Activated T-cell treated with anti-CD3 and anti-CD28 coated beads, Interleukin-2, amount 50 U/mL, for 4 hours (primary cell): ENCODE measurements around the gene EPB41L4A. TPM values are rescaled to one million over a fixed set of nuclear protein-coding genes. Genes with fewer than 3 reads are reported as not detected.
"Not testable (repeated sequence)": the region's sequence is repeated elsewhere in the genome, so short reads cannot be mapped to it uniquely, and the experiment has no call there.

Source experiments
- ATAC-seq, 2 donors: fragments of 200-7000 bp; cut with Tn5 transposase; one replicate each; pipeline ENCODE4 v1.10.0; 2021
- DNase-seq: peaks from one replicate; pipeline ENCODE4 v3.0.0-alpha.2; 2020
- H3K27me3 Mint-ChIP-seq: one replicate; pipeline ENCODE4 v1.8.0; 2021; ENCODE audit warnings: low read depth, mixed read lengths
- H3K36me3 Mint-ChIP-seq: one replicate; pipeline ENCODE4 v1.8.0; 2022; ENCODE audit warnings: mixed read lengths; ENCODE audit not compliant: insufficient read depth
- H3K4me1 Mint-ChIP-seq: one replicate; pipeline ENCODE4 v1.8.0; 2021; ENCODE audit warnings: low read depth, mixed read lengths
- H3K4me3 Mint-ChIP-seq: one replicate; pipeline ENCODE4 v1.8.0; 2021; ENCODE audit warnings: mild to moderate bottlenecking, moderate library complexity, mixed read lengths
- H3K9me3 Mint-ChIP-seq: one replicate; pipeline ENCODE4 v1.8.0; 2021; ENCODE audit warnings: mixed read lengths
- total RNA-seq, 3 donors: library from RNA; stranded (reverse); gene quantifications; one replicate each; pipeline ENCODE4 v1.2.1, GENCODE V29; 2021

The EPB41L4A gene
- total RNA-seq, 3 donors from 2014 or later: 0.10 to 0.35 (median 0.16) TPM

- H3K36me3 Mint-ChIP-seq: no peaks in the 10 kb centered on the region
- no peaks in the 10 kb centered on the region for H3K4me1 Mint-ChIP-seq
- ATAC-seq: no peak
- H3K4me3 Mint-ChIP-seq: no peak overlapping the region
- H3K27me3 Mint-ChIP-seq: peaks cover 6% of the 10 kb centered on the region
- no peak for DNase-seq
- no peaks in the 10 kb centered on the region for H3K9me3 Mint-ChIP-seq
These were observed 191.0 kb downstream of the EPB41L4A start for GRCh38 chr5:112227911-112228631.

GRCh38 chr5:112226215-112226614, 192.9 kb downstream of the EPB41L4A start:
- H3K4me1 Mint-ChIP-seq: no peaks in the 10 kb centered on the region
- ATAC-seq: no peak
- no peaks in the 10 kb centered on the region for H3K9me3 Mint-ChIP-seq
- no peaks in the 10 kb centered on the region for H3K36me3 Mint-ChIP-seq
- no peak overlapping the region for H3K4me3 Mint-ChIP-seq
- no peak for DNase-seq
- H3K27me3 Mint-ChIP-seq: peaks cover 6% of the 10 kb centered on the region

- H3K4me3 Mint-ChIP-seq, H3K9me3 Mint-ChIP-seq, H3K36me3 Mint-ChIP-seq, ATAC-seq, DNase-seq, H3K27me3 Mint-ChIP-seq, H3K4me1 Mint-ChIP-seq: not testable (repeated sequence)
These were observed 196.1 kb downstream of the EPB41L4A start for GRCh38 chr5:112222997-112223396.

GRCh38 chr5:112221128-112221527, 197.9 kb downstream of the EPB41L4A start:
- H3K4me1 Mint-ChIP-seq: no peaks in the 10 kb centered on the region
- no peak for ATAC-seq
- H3K9me3 Mint-ChIP-seq: no peaks in the 10 kb centered on the region
- H3K4me3 Mint-ChIP-seq: no peak overlapping the region
- peaks cover 8% of the 10 kb centered on the region for H3K27me3 Mint-ChIP-seq
- no peaks in the 10 kb centered on the region for H3K36me3 Mint-ChIP-seq
- no peak for DNase-seq

- no peaks in the 10 kb centered on the region for H3K36me3 Mint-ChIP-seq
- DNase-seq (no peak), ATAC-seq (no peak)
- no peaks in the 10 kb centered on the region for H3K4me1 Mint-ChIP-seq
- no peak overlapping the region for H3K4me3 Mint-ChIP-seq
- peaks cover 8% of the 10 kb centered on the region for H3K27me3 Mint-ChIP-seq
- no peaks in the 10 kb centered on the region for H3K9me3 Mint-ChIP-seq
These were observed 200.1 kb downstream of the EPB41L4A start for GRCh38 chr5:112219000-112219399.

- H3K36me3 Mint-ChIP-seq: no peaks in the 10 kb centered on the region
- H3K9me3 Mint-ChIP-seq: no peaks in the 10 kb centered on the region
- no peak overlapping the region for H3K4me3 Mint-ChIP-seq
- peaks cover 3% of the 10 kb centered on the region for H3K27me3 Mint-ChIP-seq
- no peak for DNase-seq
- no peak for ATAC-seq
- no peaks in the 10 kb centered on the region for H3K4me1 Mint-ChIP-seq
These were observed 201.1 kb downstream of the EPB41L4A start for GRCh38 chr5:112217843-112218579.

- ATAC-seq (no peak), DNase-seq (no peak)
- H3K4me1 Mint-ChIP-seq: no peaks in the 10 kb centered on the region
- no peaks in the 10 kb centered on the region for H3K9me3 Mint-ChIP-seq
- no peaks in the 10 kb centered on the region for H3K36me3 Mint-ChIP-seq
- H3K4me3 Mint-ChIP-seq: no peak overlapping the region
- H3K27me3 Mint-ChIP-seq: peaks cover 3% of the 10 kb centered on the region
These were observed 202.9 kb downstream of the EPB41L4A start for GRCh38 chr5:112216140-112216539.

- no peaks in the 10 kb centered on the region for H3K9me3 Mint-ChIP-seq
- no peaks in the 10 kb centered on the region for H3K4me1 Mint-ChIP-seq
- peaks cover 11% of the 10 kb centered on the region for H3K27me3 Mint-ChIP-seq
- H3K4me3 Mint-ChIP-seq: no peak overlapping the region
- no peaks in the 10 kb centered on the region for H3K36me3 Mint-ChIP-seq
- ATAC-seq: no peak
- DNase-seq: no peak
These were observed 208.6 kb downstream of the EPB41L4A start for GRCh38 chr5:112210430-112211005.

- ATAC-seq: peak in 1 of 2 donors; percentile 40
- H3K4me1 Mint-ChIP-seq: no peaks in the 10 kb centered on the region
These were observed 210.1 kb downstream of the EPB41L4A start for GRCh38 chr5:112208699-112209615.

GRCh38 chr5:112208195-112208594, 210.9 kb downstream of the EPB41L4A start:
- not testable (repeated sequence) for H3K9me3 Mint-ChIP-seq, H3K4me1 Mint-ChIP-seq, H3K4me3 Mint-ChIP-seq, H3K36me3 Mint-ChIP-seq, DNase-seq, ATAC-seq
- H3K27me3 Mint-ChIP-seq: peaks cover 23% of the 10 kb centered on the region

More at GRCh38 chr5:112208699-112209615, 210.1 kb downstream of the EPB41L4A start:
- no peaks in the 10 kb centered on the region for H3K36me3 Mint-ChIP-seq
- H3K27me3 Mint-ChIP-seq: peaks cover 19% of the 10 kb centered on the region
- H3K9me3 Mint-ChIP-seq: no peaks in the 10 kb centered on the region
- no peak overlapping the region for H3K4me3 Mint-ChIP-seq
- DNase-seq: no peak

- Mint-ChIP-seq H3K27me3 (peaks cover 33% of the 10 kb centered on the region), H3K4me1 (no peaks in the 10 kb centered on the region), H3K9me3 (no peaks in the 10 kb centered on the region), H3K36me3 (no peaks in the 10 kb centered on the region), H3K4me3 (no peak overlapping the region)
- no peak for ATAC-seq
- no peak for DNase-seq
These were observed 213.2 kb downstream of the EPB41L4A start for GRCh38 chr5:112205846-112206245.

- DNase-seq (no peak), ATAC-seq (no peak)
- Mint-ChIP-seq H3K36me3 (no peaks in the 10 kb centered on the region), H3K4me3 (no peak overlapping the region), H3K4me1 (no peaks in the 10 kb centered on the region), H3K27me3 (peaks cover 49% of the 10 kb centered on the region), H3K9me3 (no peaks in the 10 kb centered on the region)
These were observed 215.8 kb downstream of the EPB41L4A start for GRCh38 chr5:112203229-112203628.

GRCh38 chr5:112202694-112203093, 216.4 kb downstream of the EPB41L4A start:
- no peaks in the 10 kb centered on the region for H3K9me3 Mint-ChIP-seq
- H3K4me1 Mint-ChIP-seq: no peaks in the 10 kb centered on the region
- peaks cover 48% of the 10 kb centered on the region for H3K27me3 Mint-ChIP-seq
- H3K4me3 Mint-ChIP-seq: no peak overlapping the region
- ATAC-seq (no peak), DNase-seq (no peak)
- no peaks in the 10 kb centered on the region for H3K36me3 Mint-ChIP-seq

- no peak for ATAC-seq
- peaks cover 42% of the 10 kb centered on the region for H3K27me3 Mint-ChIP-seq
These were observed 217.9 kb downstream of the EPB41L4A start for GRCh38 chr5:112201141-112201540.

More at GRCh38 chr5:112201141-112201540, 217.9 kb downstream of the EPB41L4A start:
- DNase-seq: no peak
- no peaks in the 10 kb centered on the region for H3K4me1 Mint-ChIP-seq
- H3K4me3 Mint-ChIP-seq: no peak overlapping the region
- H3K36me3 Mint-ChIP-seq: no peaks in the 10 kb centered on the region
- H3K9me3 Mint-ChIP-seq: no peaks in the 10 kb centered on the region
